H54 (cell line): ENCODE measurements around the gene ALDH1L1.

Source experiments
- DNase-seq: peaks from one replicate; pipeline ENCODE4 v3.0.0; 2011; ENCODE audit warnings: low spot score, mixed read lengths; ENCODE audit not compliant: insufficient read length
- FAIRE-seq: peaks from 3 replicates; lab custom pipeline; 2011; peaks lifted over from hg19 to GRCh38; lab: Jason Lieb, UNC
- POLR2A ChIP-seq: IDR thresholded peaks from 2 replicates; pipeline ENCODE4 v1.6.1; 2011; ENCODE audit warnings: low read depth, mild to moderate bottlenecking, low read length

ALDH1L1 gene

GRCh38 chr3:126109146-126109879, 71.1 kb downstream of the ALDH1L1 start:
- no peak for TF ChIP-seq POLR2A
- FAIRE-seq (no peak), DNase-seq (no peak)

GRCh38 chr3:126108676-126109050, 71.7 kb downstream of the ALDH1L1 start:
- TF ChIP-seq POLR2A, result no peak
- DNase-seq (no peak), FAIRE-seq (no peak)

GRCh38 chr3:126107957-126108675, 72.3 kb downstream of the ALDH1L1 start:
- DNase-seq (no peak), FAIRE-seq (no peak)
- TF ChIP-seq POLR2A, result no peak

GRCh38 chr3:126107203-126107939, 73.0 kb downstream of the ALDH1L1 start:
- no peak for DNase-seq
- FAIRE-seq, result no peak
- TF ChIP-seq POLR2A, result no peak

DNA sequence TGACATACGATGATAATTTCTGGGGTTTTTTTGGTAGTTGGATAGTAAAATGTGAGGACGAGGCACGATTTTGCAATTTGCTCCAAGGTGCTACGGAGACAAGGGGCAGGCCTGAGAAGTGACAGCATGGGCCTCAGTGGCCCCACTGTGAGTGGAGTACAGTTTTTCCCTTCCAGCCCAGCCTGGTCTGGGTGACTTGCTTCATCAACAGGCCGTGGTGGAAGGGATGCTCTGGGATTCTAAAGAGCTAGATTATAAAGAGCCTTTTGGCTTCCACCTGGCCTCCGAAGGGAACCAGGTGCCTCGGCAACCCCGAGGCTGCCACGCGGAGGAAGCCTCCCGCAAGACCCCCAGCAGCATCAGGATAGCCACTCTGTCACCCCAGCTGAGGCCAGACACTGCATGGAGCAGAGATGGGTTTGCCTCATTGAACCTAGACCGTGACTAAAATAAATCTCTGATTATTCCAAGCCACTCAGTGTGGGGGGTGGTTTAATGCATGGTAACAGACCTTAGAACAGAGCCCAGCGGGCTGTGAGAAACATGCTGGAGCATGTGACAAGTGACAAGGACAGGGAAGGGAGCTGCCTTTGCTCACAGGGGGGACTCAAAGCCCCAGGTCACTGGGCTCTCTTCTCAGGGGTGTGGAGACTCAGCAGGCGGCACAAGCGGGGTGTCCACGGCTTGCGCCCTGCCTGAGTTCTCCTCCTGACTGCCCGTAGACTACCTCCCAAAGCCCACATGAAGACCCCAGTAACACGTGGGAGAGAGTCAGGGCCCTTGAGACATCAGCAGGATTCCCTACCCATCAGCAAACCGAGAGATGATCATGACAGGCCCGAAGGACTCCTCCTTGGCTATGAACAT, 73.8 kb downstream of the ALDH1L1 start:
- no peak for TF ChIP-seq POLR2A
- DNase-seq (no peak), FAIRE-seq (no peak)

- TF ChIP-seq POLR2A, result no peak
- FAIRE-seq, result no peak
- DNase-seq, result no peak
Observed at GRCh38 chr3:126105691-126106187, 74.6 kb downstream of the ALDH1L1 start.

DNA sequence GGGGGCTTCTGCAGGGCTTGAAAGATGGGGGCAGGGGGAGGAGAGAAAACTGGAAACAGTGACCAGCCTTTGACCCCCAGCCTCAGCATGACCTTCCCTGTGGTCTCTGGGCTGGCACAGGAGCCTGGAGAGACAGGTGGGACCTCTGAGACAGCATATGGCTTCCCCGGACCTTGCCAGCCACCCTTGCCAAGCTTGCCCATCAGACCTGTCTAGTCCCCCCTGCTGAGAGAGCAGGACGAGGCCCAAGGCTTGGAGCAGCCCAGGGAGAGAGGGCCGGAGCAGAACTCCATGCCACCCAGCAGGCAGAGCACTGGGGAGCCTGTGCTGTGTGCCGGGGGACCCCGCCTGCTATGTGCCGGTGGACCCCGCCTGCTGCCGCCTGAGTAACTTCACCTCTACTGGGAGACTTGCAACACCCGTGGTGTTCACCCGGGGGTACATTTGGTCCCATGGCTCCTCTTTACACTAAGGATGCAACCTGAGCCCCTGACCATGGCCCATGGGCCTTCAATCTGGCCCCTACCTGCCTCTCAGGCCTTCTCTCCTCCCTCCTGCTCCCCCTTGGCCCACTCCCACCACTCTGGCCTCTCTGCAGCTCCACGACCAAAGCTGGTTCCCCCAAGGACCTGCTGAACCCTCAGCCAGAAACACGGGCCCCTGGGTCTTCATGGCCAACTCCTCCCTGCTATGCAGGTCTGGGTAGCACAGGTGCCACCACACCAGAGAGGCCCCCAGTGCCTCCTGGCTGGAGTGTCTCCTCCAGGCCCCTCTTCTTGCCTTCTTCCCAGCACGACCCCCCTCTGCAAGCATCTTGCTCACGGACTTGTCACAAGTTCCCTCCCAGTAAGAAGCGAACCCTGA, 75.4 kb downstream of the ALDH1L1 start:
- no peak for TF ChIP-seq POLR2A
- DNase-seq (no peak), FAIRE-seq (no peak)

DNA sequence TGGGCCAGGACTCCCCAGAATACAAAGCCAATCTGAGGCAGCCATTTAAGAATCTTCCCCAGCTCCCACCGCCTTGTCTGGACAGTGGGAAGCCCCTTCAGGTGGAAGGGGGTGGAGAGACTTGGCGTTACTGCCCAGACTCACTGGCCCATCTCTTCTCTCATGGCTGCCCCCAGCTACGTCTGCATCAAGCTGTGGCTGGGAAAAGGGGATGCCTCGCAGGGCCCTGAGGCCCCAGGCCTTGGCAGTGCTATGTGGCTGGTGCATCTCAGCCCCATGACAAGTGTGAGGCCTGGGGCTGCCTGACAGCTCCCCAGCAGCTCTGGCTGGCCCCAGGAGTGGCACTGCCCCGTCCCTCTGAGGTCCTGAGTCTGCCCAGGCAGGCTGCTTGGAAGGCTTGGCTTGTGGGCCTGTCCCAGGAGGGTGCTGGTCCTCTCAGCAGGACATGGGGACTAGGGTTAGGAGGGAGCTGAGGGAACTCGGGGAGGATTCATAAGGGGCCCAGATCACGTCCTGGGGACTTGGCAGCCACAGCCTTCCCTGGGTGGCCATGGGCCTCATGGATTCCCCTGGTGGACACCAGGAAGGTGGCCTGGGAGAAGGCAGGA, 76.3 kb downstream of the ALDH1L1 start:
- TF ChIP-seq POLR2A, result no peak
- FAIRE-seq, result no peak
- no peak for DNase-seq

DNA sequence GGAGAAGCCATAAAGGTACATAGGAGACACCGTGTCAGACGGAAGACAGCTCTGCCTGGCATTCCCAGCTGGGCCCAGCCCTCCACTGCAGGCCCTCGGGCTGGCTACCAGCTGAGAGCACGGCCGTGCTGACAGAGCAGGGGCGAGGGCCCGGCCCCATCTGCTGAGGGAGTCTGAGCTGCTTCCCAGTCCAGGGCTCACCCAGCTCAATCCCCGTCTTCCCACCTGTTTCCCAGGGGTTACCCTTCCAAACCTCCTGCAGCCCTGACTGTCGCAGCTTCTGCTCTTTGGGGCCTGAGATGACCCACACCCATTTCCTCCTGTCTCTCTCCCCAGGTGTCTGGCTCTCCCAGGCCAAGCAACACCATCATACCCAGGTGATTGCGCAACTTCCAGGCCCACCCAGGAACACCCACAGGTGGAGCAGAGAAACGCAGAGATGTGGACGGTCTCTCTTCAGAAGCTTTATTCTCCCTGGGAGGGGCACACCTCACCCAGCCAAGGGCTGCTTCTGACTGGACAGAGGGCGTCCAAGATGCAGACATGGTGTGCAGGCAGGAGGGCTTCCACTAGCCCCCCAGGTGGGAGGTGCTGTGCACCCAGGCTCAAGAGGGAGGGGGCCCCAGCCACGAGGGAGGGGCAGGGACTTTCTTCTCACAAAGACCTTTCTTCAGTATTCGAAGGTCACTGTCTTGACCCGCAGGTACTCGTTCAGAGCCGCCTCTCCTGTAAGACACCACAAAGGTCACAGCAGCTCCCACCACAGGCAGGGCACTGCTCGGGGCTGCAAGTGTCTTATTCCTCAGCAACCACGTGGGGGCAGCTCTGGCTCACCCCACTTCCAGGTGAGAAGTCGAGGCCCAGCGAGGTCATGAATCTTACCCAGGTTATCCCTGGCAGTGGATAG, 77.0 kb downstream of the ALDH1L1 start:
- no peak for FAIRE-seq

GRCh38 chr3:126102530-126102951, 77.8 kb downstream of the ALDH1L1 start:
- FAIRE-seq, result no peak
- no peak for DNase-seq
- TF ChIP-seq POLR2A, result no peak

More for the DNA sequence above, 77.0 kb downstream of the ALDH1L1 start:
- DNase-seq, result no peak
- TF ChIP-seq POLR2A, result no peak

DNA sequence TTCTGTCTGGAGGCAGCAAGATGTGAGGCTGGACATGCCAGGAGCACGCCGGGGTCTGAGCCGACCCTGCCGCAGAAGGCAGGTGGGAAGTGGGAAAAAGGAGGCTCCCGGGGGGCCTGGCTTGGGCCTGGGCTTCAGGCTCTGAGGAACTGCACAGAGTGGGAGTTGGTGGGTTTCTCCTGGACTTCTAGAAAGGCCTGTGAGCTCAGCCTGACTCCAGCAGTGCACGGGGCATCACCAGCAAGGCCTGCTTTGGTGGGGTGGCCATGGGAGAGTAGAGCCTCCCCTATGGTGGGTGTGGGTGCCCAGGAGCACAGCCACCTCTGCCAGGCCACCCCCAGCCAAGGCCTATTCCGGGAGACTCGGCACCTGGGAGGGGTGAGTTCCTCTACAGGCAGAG, 78.4 kb downstream of the ALDH1L1 start:
- no peak for DNase-seq
- FAIRE-seq, result no peak

GRCh38 chr3:126101521-126101982, 78.8 kb downstream of the ALDH1L1 start:
- no peak for FAIRE-seq
- TF ChIP-seq POLR2A, result no peak
- no peak for DNase-seq

More for the DNA sequence above, 78.4 kb downstream of the ALDH1L1 start:
- no peak for TF ChIP-seq POLR2A
